GM12872 (cell line): ENCODE data around the gene PTPRJ.

Experiments used
- TF ChIP-seq, protein P1 (sequence below): IDR thresholded peaks from 3 replicates; pipeline ENCODE4 v1.5.1; 2011; ENCODE audit warnings: low read depth, mild to moderate bottlenecking, low read length, moderate library complexity; ENCODE audit not compliant: insufficient read depth

PTPRJ gene

DNA sequence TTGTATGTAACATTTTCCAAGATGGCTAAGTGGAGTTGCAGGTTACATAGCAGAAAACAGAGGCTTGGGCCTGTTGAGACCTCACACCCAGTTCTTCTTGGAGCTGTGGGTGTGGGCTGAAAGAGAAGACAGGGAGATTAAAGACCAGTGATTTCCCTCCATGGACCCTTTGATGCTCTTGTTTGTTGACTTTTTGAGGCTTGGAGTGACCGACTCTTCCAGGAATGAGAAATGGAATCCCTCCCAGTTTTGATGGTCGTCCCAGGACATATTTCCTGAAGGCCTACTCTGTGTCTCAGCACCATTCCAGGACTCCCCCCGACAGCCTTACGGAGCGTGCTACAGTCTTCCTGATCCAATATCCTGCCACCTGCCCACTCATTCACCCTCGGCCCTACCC is 96.9 kb downstream of the PTPRJ start:
- TF ChIP-seq, protein P1, sequence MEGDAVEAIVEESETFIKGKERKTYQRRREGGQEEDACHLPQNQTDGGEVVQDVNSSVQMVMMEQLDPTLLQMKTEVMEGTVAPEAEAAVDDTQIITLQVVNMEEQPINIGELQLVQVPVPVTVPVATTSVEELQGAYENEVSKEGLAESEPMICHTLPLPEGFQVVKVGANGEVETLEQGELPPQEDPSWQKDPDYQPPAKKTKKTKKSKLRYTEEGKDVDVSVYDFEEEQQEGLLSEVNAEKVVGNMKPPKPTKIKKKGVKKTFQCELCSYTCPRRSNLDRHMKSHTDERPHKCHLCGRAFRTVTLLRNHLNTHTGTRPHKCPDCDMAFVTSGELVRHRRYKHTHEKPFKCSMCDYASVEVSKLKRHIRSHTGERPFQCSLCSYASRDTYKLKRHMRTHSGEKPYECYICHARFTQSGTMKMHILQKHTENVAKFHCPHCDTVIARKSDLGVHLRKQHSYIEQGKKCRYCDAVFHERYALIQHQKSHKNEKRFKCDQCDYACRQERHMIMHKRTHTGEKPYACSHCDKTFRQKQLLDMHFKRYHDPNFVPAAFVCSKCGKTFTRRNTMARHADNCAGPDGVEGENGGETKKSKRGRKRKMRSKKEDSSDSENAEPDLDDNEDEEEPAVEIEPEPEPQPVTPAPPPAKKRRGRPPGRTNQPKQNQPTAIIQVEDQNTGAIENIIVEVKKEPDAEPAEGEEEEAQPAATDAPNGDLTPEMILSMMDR: no peak

DNA sequence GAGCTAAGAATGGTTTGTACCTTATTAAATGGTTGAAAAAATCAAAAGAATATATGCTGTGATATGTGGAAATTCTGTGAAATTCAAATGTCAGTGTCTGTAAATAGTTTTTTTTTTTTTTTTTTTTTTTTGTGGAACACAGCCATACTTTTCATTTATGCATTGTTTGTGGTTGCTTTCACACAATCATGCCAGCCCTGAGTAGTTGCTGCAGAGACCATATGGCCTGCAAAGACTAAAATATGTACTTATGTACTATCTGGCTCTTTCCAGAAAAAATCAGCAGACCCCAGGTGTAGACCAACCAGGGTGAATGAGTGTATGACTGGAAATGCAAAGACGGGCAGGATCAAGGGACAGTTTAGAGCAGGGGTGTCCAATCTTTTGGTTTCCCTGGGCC is 98.3 kb downstream of the PTPRJ start:
- TF ChIP-seq, protein P1: no peak

DNA sequence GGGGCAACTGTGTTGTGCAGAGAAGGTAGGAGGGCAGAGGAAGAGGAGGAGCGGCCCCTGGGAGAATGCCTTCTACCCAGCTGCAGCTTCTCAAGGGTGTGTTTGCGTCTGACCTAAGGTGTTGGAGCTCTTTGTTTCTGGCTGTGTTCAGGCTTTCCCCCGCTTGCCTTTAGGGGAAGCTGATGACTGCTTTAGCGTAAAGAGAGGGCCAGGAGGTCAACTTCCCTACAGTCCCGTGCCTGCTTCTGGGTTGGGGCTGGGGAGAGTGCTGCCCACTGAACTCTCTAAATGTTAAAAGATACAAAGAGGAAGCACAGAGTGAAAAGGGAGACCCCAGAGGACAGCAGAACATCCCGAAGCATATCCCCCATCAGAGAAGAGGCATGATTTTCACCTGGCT is 99.2 kb downstream of the PTPRJ start:
- TF ChIP-seq, protein P1: no peak

DNA sequence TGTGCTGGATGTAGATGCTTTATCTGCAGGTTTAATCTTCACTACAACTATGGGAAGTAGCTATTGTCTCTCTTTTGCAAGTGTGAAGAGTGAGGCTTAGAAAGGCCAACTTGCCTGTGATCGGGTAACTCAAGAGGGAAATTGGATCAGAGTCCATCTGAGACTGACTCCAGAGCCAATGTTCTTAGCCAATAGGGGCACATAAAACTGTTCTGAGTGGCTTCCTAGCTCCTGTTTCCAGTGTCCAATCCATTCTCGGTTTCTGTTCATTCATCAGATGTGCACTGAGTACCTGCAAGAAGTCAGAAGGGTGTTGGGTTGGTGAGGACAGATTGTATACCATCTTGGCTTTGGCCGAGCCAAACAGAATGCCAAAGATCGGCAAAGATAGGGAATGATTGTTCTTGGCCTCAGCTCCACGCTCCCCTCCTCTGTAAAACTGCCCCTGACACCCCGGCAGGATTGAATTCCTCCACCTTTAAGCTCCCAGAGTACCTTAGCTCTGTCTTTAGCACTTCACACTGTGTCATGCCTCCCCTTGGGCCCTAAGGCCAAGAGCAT is 100.0 kb downstream of the PTPRJ start:
- TF ChIP-seq, protein P1: no peak

DNA sequence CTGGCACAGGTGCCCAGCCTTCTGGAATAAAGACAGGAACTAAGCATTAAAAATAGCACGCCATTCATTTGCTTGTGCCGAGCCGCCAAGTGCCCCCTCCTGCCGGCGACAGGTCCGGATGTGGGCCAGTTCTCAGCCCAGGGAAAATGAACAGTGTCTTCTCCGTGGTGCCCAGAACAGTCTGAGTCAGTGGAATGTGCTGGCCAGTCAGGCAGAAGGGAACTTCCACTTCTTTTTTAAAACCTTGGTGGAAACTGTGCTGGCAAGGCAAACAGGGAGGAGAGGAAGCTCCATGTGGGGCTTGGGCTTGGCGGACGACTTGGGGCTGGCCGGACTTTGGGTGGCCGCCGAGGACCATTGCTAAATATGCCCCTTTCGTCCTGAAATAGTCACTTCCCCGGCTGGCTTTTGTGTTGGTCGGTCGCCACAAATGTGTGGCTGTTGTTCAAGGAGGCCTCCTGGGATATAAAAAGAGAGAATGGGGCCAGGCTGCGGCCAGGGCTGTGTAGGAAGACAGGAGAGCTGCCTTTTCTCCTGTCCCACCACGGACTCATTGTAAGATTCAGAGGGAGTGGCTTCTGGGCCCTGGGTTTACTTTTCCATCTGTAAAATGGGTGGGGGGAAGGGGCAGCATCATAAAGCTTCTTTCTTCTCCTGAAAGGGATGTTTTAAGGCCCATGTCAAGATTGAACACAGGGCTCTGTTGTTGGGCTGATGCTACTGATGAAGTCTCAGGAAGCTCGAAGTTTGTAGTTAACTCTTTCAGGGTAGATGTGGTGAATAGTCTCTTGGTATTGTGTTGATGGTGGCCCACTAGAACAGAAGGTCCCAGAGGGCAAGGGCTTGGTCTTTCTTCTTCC is 101.0 kb downstream of the PTPRJ start:
- TF ChIP-seq, protein P1: no peak

DNA sequence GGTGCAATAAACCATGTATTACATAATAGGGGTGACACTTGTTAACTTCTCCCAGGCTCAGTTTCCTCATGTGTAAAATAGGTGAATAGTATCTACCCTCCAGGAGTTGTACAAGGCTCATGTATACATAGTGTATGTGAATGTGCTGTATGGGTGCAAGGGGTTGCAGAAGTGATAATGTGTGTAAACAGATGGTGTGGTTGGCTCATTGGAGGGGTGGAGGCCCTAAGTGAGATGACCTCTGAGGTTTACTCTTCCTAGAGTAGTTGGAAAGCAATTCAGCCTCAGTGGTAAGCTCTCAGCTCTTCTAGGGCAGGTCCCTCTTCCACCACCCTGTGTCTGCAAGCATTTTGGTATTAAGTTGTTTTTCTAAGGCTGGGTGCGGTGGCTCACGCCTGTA is 102.4 kb downstream of the PTPRJ start:
- TF ChIP-seq, protein P1: no peak

DNA sequence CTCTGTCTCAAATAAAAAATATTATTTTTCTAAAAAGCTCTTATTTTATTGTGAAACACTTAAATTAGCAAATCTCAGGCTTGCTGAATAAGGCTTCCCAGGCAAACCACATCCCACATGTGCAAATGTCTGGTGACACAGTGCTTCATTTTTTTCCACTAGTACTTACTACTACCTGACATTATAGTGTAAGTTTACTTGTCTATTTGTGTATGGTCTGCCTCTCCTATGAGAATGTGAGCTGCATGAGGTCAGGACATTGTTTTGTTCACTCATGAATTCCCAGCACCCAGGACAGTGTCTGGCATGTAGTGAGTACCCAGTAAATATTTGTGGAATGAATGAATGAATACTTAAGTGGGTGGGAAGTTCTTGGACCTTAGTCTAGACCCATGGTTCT is 103.1 kb downstream of the PTPRJ start:
- TF ChIP-seq, protein P1: no peak
